K562 (cell line): ENCODE measurements around the gene MAN1B1. TPM values are rescaled to one million over a fixed set of nuclear protein-coding genes. Genes with fewer than 3 reads are reported as not detected.

ENCODE experiments used
- ATF1 ChIP-seq, 2 experiments: fragments of 450-650 bp in 1 of 2; IDR thresholded peaks; 2 replicates each; pipeline ENCODE4 v1.6.1; 2016; ENCODE audit warnings: missing compliant biosample characterization in 1 of 2, missing genetic modification characterization in 1 of 2
- CBFA2T2 ChIP-seq: fragments of 450-650 bp; conservative IDR thresholded peaks from 2 replicates; pipeline ENCODE4 v1.6.1; 2017; ENCODE audit warnings: mild to moderate bottlenecking
- CLOCK ChIP-seq: fragments of 250-450 bp; sonication (Bioruptor Pico); IDR thresholded peaks from 2 replicates; pipeline ENCODE4 v1.4.0; 2020; ENCODE audit warnings: mild to moderate bottlenecking, moderate library complexity, borderline replicate concordance
- CSDE1 ChIP-seq, 2 experiments: fragments of 450-650 bp; IDR thresholded peaks; 2 replicates each; pipeline ENCODE4 v1.6.1; 2016; ENCODE audit warnings: mild to moderate bottlenecking in 1 of 2
- DPF2 ChIP-seq: fragments of 450-650 bp; IDR thresholded peaks from 2 replicates; pipeline ENCODE4 v1.6.1; 2016
- FOXA1 ChIP-seq: fragments of 450-650 bp; IDR thresholded peaks from 2 replicates; pipeline ENCODE4 v1.6.1; 2016; ENCODE audit warnings: mild to moderate bottlenecking, borderline replicate concordance
- FUS ChIP-seq: fragments of 200-400 bp; formaldehyde crosslinking; optimal IDR thresholded peaks from 2 replicates; pipeline ENCODE3; 2017; ENCODE audit warnings: low read depth, low read length
- GTF2F1 ChIP-seq: IDR thresholded peaks from 2 replicates; pipeline ENCODE4 v1.6.1; 2011; ENCODE audit warnings: low read depth, low read length, improper control_type of control experiment
- HBP1 ChIP-seq: fragments of 450-650 bp; formaldehyde crosslinking; IDR thresholded peaks from 2 replicates; pipeline ENCODE4 v1.4.0; 2022; ENCODE audit warnings: missing genetic modification characterization
- KAT8 ChIP-seq: fragments of 450-650 bp; IDR thresholded peaks from 2 replicates; pipeline ENCODE4 v1.6.1; 2016; ENCODE audit warnings: low read depth, mild to moderate bottlenecking
- KDM5B ChIP-seq: fragments of 200-600 bp; sonication (generic); IDR thresholded peaks from 2 replicates; pipeline ENCODE4 v1.6.1; 2012; ENCODE audit warnings: low read depth, mild to moderate bottlenecking, moderate library complexity, low read length, control low read depth, inconsistent platforms; ENCODE audit not compliant: insufficient replicate concordance
- LCOR ChIP-seq: sonication (generic); formaldehyde crosslinking; IDR thresholded peaks from 2 replicates; pipeline ENCODE4 v1.8.0; 2022; ENCODE audit warnings: mild to moderate bottlenecking, missing genetic modification reagents
- MXD1 ChIP-seq: fragments of 250-450 bp; sonication (Bioruptor Pico); IDR thresholded peaks from 2 replicates; pipeline ENCODE4 v1.8.0; 2021; ENCODE audit warnings: borderline replicate concordance, mild to moderate bottlenecking, moderate library complexity; ENCODE audit not compliant: poor library complexity, severe bottlenecking
- PATZ1 ChIP-seq: fragments of 250-450 bp; sonication (Bioruptor Pico); IDR thresholded peaks from 2 replicates; pipeline ENCODE4 v1.5.0; 2020; ENCODE audit warnings: mild to moderate bottlenecking, borderline replicate concordance
- PCBP2 ChIP-seq: fragments of 200-400 bp; formaldehyde crosslinking; IDR thresholded peaks from 2 replicates; pipeline ENCODE4 v1.6.1; 2018; ENCODE audit warnings: low read length, low read depth, mild to moderate bottlenecking, moderate library complexity; ENCODE audit not compliant: poor library complexity, severe bottlenecking
- SMARCC2 ChIP-seq: fragments of 450-650 bp; IDR thresholded peaks from 2 replicates; pipeline ENCODE4 v1.6.1; 2017; ENCODE audit warnings: antibody characterized with exemption, moderate library complexity, mild to moderate bottlenecking, low read depth
- SRSF9 ChIP-seq: fragments of 200-400 bp; formaldehyde crosslinking; IDR thresholded peaks from 2 replicates; pipeline ENCODE4 v1.6.1; 2017; ENCODE audit warnings: low read depth, low read length, borderline replicate concordance
- TCF7 ChIP-seq: sonication (generic); IDR thresholded peaks from 2 replicates; pipeline ENCODE4 v1.6.1; 2016; ENCODE audit warnings: antibody characterized with exemption, borderline replicate concordance
- ZBTB8A ChIP-seq: fragments of 450-650 bp; IDR thresholded peaks from 2 replicates; pipeline ENCODE4 v1.6.1; 2018; ENCODE audit warnings: mild to moderate bottlenecking, moderate library complexity; ENCODE audit not compliant: partially characterized antibody
- ZFP36 ChIP-seq: fragments of 150-350 bp; IDR thresholded peaks from 2 replicates; pipeline ENCODE4 v1.6.1; 2018; ENCODE audit warnings: low read length, low read depth; ENCODE audit not compliant: partially characterized antibody
- ZNF143 ChIP-seq: sonication (generic); formaldehyde crosslinking; IDR thresholded peaks from 2 replicates; pipeline ENCODE4 v1.9.0; 2022; ENCODE audit warnings: mild to moderate bottlenecking, missing genetic modification reagents
- ZNF507 ChIP-seq: conservative IDR thresholded peaks from 2 replicates; pipeline ENCODE4 v1.6.1; 2017; ENCODE audit warnings: missing genetic modification characterization, missing compliant biosample characterization
- polyA plus RNA-seq, 8 experiments: library from polyadenylated mRNA; depleted of rRNA in 4 of 8; stranded (reverse) in 5 of 8; unstranded in 3 of 8; fragments of >200 nt; fragmentation: Nextera tagmentation in 2 of 8; fragmentation: Illumina TruSeq in 1 of 8; extraction: Ambion mirVana in 2 of 8; extraction: Trizol in 1 of 8; gene quantifications; 2 replicates each; pipeline versions ENCODE4 v1.2.1 to v1.2.3, GENCODE V29; 2011 to 2014; ENCODE audit warnings: inconsistent platforms in 1 of 8, missing spikeins in 1 of 8
- total RNA-seq, 7 experiments: library from RNA; depleted of rRNA in 6 of 7; stranded (reverse); fragments of >200 nt in 6 of 7; fragmentation: Illumina TruSeq in 2 of 7; extraction: Trizol in 2 of 7; gene quantifications; 2 replicates each; pipeline versions ENCODE4 v1.2.1 to v1.2.3, GENCODE V29; 2011 to 2021; ENCODE audit warnings: low replicate concordance in 1 of 7

Gene MAN1B1
- total and polyA plus RNA-seq, 9 of the 15 experiments (the other 6 are each of a cell fraction or from before 2014, with no cell fraction given): 0.55 to 36.6 (median 27.3) TPM

- TF ChIP-seq MXD1 (CRISPR knock-in tag): peak; percentile 81
- no peak for TF ChIP-seq FUS
- no peak for TF ChIP-seq SMARCC2
- no peak for TF ChIP-seq GTF2F1
- no peak; the same call in 1 of the 2 replicates for TF ChIP-seq CLOCK (CRISPR knock-in tag)
- TF ChIP-seq ZNF507 (tag): no peak
- no peak for TF ChIP-seq DPF2
- TF ChIP-seq TCF7: no peak
- no peak for TF ChIP-seq ZBTB8A
- TF ChIP-seq PATZ1: no peak
- no peak for TF ChIP-seq ZFP36
- TF ChIP-seq SRSF9: no peak
- no peak for TF ChIP-seq KAT8
- no peak for TF ChIP-seq PCBP2
- peak; percentile 36 for TF ChIP-seq CBFA2T2
- TF ChIP-seq LCOR (CRISPR knock-in tag): no peak
- TF ChIP-seq CSDE1 (IDR thresholded peaks at IDR 0.05): no peak
- no peak for TF ChIP-seq ATF1 (CRISPR knock-in tag; IDR thresholded peaks at IDR 0.05)
- peak; percentile 53 for TF ChIP-seq ATF1 (tag; IDR thresholded peaks at IDR 0.05)
- no peak for TF ChIP-seq FOXA1
- TF ChIP-seq KDM5B: peak; percentile 40
- TF ChIP-seq ZNF143 (CRISPR knock-in tag): no peak
- no peak for TF ChIP-seq HBP1 (CRISPR knock-in tag)
Observed at GRCh38 chr9:137114613-137115393, 28.0 kb downstream of the MAN1B1 start, which contains the start of gene DPP7 (continued).
